Nucleus accumbens (tissue), 56 donors: ENCODE data around the gene APOBEC3F.
"Not testable (repeated sequence)": the region's sequence is repeated elsewhere in the genome, so short reads cannot be mapped to it uniquely, and the experiment has no call there.

ENCODE experiments used
- DNase-seq, 56 donors: peaks; one replicate each; lab custom pipeline; 2025; lab: John Stamatoyannopoulos, UW

Gene APOBEC3F

GRCh38 chr22:39026509-39027150 lies 14.0 kb upstream of the APOBEC3F start:
- no peak for DNase-seq

DNA sequence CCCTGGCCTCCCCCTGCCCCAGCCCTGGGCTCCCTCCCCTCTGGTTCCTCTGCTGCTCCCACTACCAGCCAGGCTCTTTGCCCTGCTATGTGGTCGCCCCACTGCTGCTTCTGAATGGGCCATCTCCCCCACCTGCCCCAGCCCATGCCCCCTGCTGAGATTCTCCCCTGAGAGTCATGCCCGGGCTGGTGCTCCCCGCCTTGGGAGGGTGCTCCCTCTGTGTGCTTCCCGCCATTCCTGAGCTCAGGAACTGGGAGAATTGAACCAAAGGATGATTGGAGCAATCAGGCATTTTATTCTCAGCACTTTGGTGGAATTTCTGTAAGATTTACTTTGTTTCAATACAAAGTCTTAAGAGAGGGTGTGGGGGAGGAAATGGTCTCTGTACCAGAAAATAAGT lies 12.9 kb upstream of the APOBEC3F start:
- no peak for DNase-seq

DNA sequence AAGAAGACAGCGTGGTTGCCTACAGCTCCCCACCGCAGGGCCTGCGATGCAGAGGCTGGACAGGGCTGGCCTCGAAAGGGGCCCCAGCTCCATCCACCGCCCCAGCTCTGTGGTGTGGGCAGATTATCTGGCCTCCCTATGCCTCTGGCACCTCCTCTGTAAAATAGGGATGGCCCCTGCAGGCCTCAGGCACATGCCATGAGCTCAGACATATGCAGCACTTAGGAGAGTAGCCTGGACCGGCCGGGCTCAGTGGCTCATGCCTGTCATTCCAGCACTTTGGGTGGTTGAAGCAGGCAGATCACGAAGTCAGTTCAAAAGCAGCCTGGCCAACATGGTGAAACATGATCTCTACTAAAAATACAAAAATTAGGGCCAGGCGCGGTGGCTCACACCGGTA lies 12.4 kb upstream of the APOBEC3F start:
- no peak for DNase-seq

DNA sequence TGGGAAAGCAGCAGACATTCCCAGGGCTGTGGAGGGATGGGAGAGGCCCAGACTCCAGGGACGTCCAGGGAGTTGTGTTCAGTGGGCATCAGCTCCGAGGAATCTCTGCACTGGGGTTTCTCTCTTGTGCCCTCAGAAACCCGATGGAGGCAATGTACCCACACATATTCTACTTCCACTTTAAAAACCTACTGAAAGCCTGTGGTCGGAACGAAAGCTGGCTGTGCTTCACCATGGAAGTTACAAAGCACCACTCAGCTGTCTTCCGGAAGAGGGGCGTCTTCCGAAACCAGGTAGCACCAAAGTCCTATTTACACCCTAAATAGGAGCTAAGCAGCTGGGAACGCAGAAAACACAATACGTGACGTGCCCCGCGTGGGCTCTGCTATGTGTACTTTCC lies 11.4 kb upstream of the APOBEC3F start:
- DNase-seq: no peak

DNA sequence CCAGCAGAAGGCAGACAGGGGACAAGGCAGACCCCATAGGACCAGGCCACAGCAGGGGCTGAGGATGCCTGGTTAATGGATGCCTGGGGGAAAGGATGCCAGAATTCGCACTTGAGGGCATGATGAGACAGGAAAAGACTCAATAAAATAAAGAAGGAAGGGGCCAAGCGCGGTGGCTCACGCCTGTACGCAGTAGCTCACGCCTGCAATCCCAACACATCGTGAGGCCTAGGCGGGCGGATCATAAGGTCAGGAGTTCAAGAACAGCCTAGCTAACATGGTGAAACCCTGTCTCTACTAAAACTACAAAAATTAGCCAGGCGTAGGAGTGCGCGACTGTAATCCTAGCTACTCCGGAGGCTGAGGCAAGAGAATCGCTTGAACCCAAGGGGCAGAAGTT lies 10.0 kb upstream of the APOBEC3F start:
- DNase-seq: no peak

DNA sequence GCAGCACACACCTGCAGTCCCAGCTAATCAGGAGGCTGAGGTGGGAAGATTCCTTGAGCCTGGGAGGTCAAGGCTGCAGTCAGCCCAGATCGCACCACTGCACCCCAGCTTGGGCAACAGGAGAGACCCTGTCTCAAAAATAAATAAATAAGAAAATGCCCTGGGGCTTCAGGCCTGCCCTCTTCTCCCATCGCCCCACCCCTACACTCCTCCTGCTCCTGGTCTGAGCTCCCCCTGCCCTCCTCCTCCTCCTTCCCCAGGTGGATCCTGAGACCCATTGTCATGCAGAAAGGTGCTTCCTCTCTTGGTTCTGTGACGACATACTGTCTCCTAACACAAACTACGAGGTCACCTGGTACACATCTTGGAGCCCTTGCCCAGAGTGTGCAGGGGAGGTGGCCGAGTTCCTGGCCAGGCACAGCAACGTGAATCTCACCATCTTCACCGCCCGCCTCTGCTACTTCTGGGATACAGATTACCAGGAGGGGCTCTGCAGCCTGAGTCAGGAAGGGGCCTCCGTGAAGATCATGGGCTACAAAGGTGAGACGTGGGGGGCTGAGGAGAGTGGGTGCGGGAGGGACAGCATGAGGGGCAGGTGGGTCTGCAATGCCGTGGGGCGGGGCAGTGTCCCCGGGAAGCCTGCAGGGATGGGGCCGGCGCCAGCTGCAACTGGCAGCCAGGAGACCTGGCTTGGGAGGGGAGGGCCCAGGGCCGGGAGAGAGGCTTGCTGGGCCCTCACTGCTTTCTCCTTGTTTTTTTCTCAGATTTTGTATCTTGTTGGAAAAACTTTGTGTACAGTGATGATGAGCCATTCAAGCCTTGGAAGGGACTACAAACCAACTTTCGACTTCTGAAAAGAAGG lies 9.0 kb upstream of the APOBEC3F start:
- not testable (repeated sequence) for DNase-seq

GRCh38 chr22:39037071-39037470 lies 3.6 kb upstream of the APOBEC3F start:
- not testable (repeated sequence) for DNase-seq

DNA sequence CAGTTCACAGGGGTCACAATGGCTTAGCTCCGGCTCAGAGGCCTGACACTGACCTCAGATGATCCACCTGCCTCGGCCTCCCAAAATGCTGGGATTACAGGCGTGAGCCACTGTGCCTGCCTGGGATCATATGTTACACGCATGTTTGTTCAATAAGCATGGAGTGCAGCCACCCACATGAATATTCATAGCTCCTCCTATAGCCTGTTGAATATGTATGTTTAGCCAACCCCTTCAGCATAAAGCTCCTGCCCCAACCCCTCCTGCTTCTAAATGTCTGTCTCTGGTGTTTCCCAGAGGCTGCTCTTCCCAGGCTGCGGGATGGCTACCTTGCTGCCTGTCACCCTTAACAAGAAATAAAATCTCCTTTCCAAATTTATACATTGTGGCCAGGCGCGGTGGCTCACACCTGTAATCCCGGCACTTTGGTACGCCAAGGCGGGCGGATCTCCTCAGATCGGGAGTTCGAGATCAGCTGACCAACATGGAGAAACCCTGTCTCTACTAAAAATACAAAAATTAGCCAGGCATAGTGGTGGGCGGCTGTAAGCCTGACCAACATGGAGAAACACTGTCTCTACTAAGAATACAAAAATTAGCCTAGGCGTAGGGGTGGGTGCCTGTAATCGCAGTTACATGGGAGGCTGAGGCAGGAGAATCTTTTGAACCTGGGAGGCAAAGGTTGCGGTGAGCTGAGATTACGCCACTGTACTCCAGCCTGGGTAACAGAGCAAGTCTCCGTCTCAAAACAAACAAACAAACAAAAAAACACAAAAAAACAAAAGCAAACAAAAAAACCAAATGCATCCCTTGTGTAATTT lies 1.1 kb upstream of the APOBEC3F start:
- DNase-seq: no peak

- DNase-seq: not testable (repeated sequence)
Measured at GRCh38 chr22:39040155-39040537, 518 bp upstream of the APOBEC3F start.

DNA sequence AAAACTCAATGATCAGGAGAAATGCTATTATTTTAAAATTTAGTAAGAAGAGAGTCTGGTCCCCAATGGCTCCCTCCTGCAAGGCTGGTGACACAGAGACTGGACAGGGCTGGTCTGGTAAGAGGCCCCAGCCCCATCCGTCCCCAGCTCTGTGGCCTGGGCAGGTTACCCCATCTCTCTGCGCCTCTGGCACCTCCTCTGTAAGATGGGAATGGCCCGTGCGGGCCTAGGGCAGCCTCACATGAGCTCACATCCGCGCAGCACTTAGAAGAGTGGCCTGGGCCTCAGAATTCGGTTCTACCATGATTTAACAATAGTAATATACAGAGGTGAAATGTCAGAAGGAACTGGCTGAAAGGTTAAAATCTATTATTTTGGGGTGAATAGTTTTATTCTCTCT lies 1.2 kb downstream of the APOBEC3F start:
- no peak for DNase-seq

GRCh38 chr22:39043063-39043462 lies 2.4 kb downstream of the APOBEC3F start:
- not testable (repeated sequence) for DNase-seq

GRCh38 chr22:39045136-39045535 lies 4.5 kb downstream of the APOBEC3F start:
- not testable (repeated sequence) for DNase-seq

- not testable (repeated sequence) for DNase-seq
Measured at GRCh38 chr22:39049486-39049885, 8.8 kb downstream of the APOBEC3F start.

- not testable (repeated sequence) for DNase-seq
Measured at GRCh38 chr22:39051844-39052495, 11.3 kb downstream of the APOBEC3F start.

DNA sequence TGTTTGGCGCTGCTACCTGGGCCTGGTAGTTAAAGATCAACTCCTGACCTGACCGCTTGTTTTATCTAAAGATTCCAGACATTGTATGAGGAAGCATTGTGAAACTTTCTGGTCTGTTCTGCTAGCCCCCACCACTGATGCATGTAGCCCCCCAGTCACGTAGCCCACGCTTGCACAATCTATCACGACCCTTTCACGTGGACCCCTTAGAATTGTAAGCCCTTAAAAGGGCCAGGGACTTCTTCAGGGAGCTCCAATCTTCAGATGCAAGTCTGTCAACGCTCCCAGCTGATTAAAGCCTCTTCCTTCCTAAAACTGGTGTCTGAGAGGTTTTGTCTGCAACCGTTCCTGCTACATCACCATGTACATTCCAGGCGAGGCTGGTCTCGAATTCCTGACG lies 15.0 kb downstream of the APOBEC3F start:
- DNase-seq: no peak

DNA sequence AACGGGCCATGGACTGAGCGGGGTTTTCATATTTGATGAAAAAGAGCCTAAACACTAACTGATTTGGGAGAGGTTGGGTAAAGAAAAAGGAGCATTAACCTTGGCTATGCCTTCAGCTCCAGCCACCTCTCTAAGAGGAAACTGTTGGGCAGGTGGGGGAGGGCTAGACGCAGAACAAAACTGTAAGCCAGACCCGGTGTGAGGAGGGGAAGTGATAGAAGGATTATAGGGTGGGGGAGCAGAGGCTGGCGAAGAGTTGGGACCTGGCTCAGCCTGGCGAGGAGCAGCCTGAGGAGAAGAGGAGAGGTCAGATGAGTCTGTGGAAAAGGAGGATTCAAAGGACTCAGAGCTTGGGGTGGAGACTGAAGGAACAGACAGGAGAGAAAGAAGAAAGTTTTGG lies 20.6 kb downstream of the APOBEC3F start:
- not testable (repeated sequence) for DNase-seq

- not testable (repeated sequence) for DNase-seq
Measured at GRCh38 chr22:39061951-39062350, 21.3 kb downstream of the APOBEC3F start.

DNA sequence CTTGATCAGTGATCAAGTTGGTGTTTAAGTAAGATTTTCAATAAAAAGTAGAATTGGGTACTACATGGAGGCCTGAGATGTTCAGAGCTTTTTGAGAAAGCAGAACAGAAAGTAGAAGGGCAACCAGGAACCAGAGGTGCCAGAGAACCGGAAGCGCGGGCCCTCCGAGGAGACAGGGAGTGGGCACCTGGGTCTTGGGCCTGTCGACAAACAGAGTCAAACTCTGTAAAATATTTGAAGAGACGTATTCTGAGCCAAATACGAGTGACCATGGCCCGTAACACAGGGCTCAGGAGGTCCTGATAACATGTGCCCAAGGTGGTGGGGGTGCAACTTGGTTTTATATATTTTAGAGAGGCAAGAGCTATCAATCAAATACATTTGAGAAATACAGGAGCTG lies 23.2 kb downstream of the APOBEC3F start:
- not testable (repeated sequence) for DNase-seq

DNA sequence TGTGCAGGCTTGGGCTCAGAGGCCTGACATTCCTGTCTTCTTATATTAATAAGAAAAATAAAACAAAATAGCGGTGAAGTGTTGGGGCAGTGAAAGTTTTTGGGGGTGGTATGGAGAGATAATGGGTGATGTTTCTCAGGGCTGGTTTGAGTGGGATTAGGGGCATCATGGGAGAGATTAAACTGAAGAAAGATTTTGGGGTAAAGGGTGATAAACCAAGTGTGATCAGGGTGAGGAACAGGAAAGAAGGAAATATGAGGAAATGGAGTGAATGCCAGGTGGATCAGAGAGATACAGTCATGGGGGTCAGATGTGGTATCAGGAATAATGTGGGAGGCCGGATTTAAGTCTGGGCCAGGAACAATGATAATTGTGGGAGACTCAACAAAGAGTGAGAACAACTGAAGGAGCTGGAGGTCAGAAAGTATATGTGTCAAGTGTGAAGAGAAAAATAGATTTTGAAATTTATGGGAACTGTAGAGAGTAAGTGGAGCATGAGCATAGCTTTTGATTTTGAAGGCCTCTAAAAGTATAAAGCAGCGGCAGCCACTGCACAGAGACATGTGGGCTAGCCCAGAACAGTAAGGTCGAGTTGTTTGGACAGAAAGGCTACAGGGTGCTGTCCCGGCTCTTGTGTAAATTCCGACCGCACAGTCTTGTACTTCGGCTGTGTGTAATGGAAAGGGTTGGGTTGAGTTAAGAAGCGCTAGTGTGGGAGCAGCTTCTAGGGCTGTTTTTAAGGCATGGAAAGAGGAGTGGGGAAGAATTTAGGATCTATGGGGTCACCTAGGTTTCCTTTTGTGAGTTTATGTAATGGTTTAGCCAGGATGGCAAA lies 26.0 kb downstream of the APOBEC3F start:
- not testable (repeated sequence) for DNase-seq
